ENCODE data around the gene GLIS1.

Gene GLIS1

GRCh38 chr1:53514436-53514835 lies 224.5 kb downstream of the GLIS1 start:
- DNase-seq = no peak

GRCh38 chr1:53513846-53514245 lies 225.1 kb downstream of the GLIS1 start:
- no peak for DNase-seq

GRCh38 chr1:53512807-53513755 lies 225.9 kb downstream of the GLIS1 start:
- DNase-seq = no peak

- DNase-seq = peak; percentile 48
Observed at GRCh38 chr1:53511933-53512806, 226.8 kb downstream of the GLIS1 start.

GRCh38 chr1:53511323-53511932 lies 227.5 kb downstream of the GLIS1 start:
- no peak for DNase-seq

DNA sequence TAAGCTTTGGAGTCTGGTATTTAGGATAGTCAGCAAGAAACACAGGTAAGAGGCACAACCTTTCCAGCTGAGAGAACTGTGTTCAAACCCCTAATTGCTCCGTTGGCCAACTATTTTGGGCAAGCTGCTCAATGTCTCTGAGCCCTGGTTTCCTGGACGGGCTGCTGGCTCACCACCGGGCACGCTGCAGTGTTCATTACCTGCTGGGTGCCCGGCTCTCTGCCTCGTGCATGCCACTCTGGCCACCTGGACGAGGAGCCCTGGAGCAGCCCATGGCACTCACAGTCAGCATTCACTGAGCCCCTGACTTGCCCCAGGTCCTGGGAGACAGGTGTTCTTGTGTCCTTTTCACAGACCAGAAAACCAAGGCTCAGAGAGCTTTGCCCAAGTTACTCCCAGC lies 228.7 kb downstream of the GLIS1 start:
- DNase-seq = no peak

DNA sequence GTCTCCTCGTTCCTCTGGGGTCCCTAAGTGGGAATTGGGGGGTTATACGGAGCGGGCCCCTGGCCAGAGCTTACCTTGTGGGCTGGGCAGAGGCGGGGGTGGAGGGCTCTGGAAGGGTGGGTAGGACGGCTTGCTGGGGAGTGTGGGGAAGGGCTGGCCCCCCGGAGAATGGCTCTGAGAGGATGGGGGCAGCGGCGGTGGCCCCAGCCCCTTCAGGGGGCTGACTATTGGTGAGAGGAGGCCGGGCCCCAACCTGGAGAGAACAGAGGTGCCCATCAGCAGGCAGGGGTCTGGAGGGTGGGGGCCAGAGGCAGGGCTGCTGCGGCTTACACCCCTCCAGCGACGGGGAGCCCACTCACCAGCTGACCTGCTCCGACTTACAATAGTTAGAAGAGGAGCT lies 229.2 kb downstream of the GLIS1 start:
- DNase-seq = no peak

GRCh38 chr1:53508991-53509666 lies 229.8 kb downstream of the GLIS1 start:
- no peak for DNase-seq

GRCh38 chr1:53508056-53508990 lies 230.6 kb downstream of the GLIS1 start:
- DNase-seq = no peak

GRCh38 chr1:53507116-53507820 lies 231.7 kb downstream of the GLIS1 start:
- no peak for DNase-seq

GRCh38 chr1:53506355-53507050 lies 232.5 kb downstream of the GLIS1 start:
- DNase-seq = no peak

DNA sequence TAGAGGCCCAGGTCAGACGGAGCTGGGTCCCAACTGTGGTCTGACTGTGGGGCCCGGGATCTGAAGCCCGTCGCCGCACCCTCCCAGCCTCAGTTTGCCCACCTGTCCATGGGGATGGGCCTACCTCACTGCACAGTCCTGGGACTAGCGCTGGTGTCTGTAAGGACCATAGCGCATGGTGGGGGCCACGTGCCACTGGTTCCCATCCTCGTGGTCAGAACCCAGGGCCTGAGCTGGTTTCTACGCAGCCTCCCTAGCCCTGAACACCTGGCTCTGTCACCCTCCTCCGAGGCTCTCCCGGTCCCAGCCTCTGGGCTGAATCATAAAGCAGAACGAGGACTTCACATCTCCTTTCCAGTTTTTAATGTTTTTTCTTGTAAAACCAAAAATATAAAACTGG lies 233.1 kb downstream of the GLIS1 start:
- DNase-seq = no peak

GRCh38 chr1:53505401-53505800 lies 233.6 kb downstream of the GLIS1 start:
- no peak for DNase-seq

GRCh38 chr1:53504901-53505300 lies 234.1 kb downstream of the GLIS1 start:
- DNase-seq = no peak

DNA sequence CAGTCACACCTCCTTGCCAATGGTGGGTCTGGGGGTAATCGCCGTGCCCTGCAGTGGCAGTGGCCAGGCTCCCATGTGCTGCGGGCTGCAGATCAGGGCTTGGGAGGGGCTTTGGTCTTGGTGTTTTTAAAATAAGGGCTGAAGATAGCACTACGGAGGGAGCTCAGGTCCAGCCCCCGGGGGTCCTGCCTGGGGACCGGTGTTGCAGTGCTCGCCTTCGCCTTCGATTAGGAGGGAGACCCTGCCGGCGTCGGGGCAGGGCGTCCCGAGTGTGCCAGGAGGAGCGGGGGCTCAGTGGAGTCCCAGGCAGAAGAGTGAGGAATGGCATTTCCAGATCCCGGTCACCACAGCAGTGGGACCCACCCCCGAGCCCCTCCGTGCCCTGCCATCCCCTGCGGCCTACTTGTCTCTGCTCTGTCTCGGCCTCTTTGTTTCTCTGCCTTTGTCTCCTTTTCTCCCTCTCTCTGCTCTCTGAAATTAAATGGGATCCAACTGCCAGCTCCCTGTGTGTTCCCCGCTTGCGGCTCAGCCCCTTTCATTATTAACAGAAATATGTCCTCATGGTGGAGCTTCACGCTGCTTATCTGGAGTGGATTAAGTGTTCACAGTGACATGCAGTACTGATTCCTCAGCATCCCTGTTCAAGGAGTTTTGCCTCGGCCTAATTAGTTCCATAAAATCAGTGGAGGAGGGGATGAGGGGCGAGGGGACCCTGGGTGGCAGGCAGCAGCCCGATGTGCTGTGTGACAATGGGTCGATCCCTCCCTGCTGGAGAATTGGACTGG lies 235.3 kb downstream of the GLIS1 start:
- DNase-seq = no peak

DNA sequence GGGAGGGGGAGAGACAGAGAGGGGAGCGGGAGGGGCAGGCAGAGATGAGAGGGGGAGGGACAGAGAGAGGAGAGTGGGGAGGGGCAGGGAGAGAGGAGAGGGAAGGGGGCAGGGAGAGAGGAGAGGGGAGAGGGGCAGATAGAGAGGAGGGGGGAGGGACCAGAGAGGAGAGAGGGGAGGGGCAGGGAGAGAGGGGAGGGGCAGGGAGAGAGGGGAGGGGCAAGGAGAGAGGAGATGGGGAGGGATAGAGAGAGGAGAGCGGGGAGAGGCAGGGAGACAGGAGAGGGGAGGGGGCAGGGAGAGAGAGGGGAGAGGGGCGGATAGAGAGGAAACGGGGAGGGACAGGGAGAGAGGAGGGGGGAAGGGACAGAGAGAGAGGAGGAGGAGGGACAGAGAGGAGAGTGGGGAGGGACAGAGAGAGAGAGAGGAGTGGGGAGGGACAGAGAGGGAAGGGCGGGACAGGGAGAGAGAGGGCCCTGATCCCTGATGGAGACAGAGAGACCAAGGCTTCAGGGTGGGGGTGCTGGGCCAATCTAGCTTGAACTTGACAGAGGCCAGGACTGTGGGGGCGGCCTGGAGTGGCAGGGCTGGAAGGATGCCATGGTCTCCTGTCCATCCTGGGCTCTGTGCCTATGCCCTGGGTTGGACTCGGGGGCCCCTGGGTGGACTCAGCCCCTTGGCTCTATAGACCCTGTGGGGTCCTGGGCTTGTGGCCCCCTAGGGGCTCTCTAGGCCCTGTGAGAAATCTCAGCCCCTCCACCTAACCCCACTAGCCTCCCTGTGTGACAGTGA lies 236.1 kb downstream of the GLIS1 start:
- no peak for DNase-seq

DNA sequence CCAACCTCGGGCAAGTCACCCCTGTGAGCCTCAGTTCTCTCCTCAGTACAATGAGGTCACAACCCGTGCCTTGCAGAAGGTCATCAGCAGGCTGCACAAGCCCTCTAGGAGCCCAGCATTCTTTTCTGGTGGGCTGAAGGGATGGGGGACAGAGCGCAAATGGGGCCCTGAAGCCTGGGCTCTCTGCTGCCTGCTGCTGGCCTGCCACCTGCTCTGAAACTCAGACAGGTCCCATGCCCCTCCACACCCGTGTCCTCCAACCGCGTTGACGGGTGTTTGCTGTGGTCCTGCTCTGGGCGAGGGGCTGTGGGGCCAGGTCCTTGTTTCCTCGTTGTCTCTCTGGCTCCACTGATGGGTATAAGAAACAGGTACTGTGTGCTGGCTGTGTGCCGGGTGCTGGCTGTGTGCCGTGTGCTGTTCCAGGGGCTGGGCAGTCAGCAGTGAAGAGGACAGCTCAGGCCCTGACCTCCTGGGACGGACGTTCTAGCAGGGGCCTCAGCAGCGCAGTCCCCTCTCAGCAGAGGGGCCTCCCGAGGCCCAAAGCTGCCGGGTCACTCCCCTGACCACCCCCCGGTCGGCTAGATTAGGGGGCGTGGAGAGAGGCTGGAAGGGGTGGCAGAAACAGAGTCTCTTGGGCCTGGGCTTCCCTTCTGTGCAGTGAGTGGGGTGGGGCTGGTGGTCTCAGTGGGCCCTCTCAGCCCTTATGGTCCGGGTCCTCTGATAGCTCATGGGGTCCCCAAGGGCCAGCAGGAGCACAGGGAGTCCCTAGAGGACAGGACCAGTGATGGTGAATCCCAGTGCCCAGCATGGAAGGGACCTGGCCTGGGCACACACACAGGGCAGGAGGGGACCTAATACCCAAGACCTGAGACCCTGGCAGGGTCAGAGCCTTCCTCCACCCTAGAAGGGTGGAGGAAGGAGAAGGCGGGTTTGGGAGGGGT lies 237.6 kb downstream of the GLIS1 start:
- no peak for DNase-seq

Measured in NCI-H2081 treated with DMSO at 0.1 percent for 48 hours (cell line).